ENCODE data around the gene GNB4. TPM values are rescaled to one million over a fixed set of nuclear protein-coding genes. Genes with fewer than 3 reads are reported as not detected.

The GNB4 gene
- total and polyA plus RNA-seq, 2 of the 8 experiments (the other 6 are each of a cell fraction or from before 2014, with no cell fraction given) = 13.4 to 29.2 TPM

DNA sequence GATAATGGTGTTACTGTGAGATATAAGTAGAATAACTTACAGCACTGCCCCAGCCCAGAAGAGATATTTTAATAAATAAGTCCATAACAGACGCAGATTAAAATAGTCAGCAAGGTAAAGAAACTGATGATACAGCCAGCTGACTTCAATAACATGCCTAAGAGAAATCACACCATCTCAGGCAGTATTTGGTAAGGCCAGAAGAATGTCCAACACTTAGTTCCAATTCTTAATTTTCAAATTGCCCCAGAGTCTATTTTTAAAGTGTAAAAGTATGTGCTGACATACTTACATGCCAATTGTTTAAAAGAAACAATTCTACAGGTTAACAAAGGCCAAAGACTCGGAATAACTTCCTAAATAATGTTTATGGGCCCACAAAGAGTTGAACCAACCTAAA lies 1.6 kb downstream of the GNB4 start:
- WGBS, 2 experiments (ENCODE audit: extremely low coverage in 1 of 2, insufficient coverage in 1 of 2, insufficient read length in 1 of 2, insufficient replicate concordance in 2 of 2, low coverage in 1 of 2, low lambda C conversion rate in 2 of 2, missing lambda C conversion rate in 1 of 2) = 93% methylated on average over 2 of the region's 2 CpGs; no CpG with 5 or more reads in 1 of the 2 experiments
- POLR2A ChIA-PET (ENCODE audit: partially characterized antibody) = interaction anchor here (1.3 to 2.2 kb wide), 2 partner anchors 10 to 113 kb away, joined by 3 to 11 read pairs; partner anchors contain the start of gene ACTL6A
- Histone ChIP-seq H2BK12ac (ENCODE audit: low read depth, low read length) (no peak overlapping the region), H2BK20ac (ENCODE audit: low read length) (no peak overlapping the region), H3K4me3 (ENCODE audit: extremely low read depth in 1 of 4, insufficient read depth in 2 of 4, low read depth in 3 of 4, low read length in 4 of 4) (peak overlapping the region in 1 of 4 experiments; percentile 85; a peak in 1 of 8 replicates), H3K79me1 (ENCODE audit: low read depth, low read length) (0 out of 2 replicates have a peak, but pooled peaks cover 2% of the 10 kb centered on the region), H3K9me3 (ENCODE audit: insufficient read depth in 2 of 2, low read depth in 1 of 2, low read length in 1 of 2) (no peaks in the 10 kb centered on the region), H3K18ac (ENCODE audit: extremely low read depth, low read length) (no peak overlapping the region), H3K4me2 (ENCODE audit: insufficient read depth in 1 of 2, low read depth in 2 of 2, low read length in 2 of 2) (peak overlapping the region in 1 of 2 experiments; percentile 81; a peak in 2 of 4 replicates), H2BK15ac (ENCODE audit: low read length) (no peak overlapping the region), H3K4me1 (replicated peaks in 1 of 4; ENCODE audit: control insufficient read depth in 3 of 4, insufficient read depth in 4 of 4, low read length in 3 of 4) (peaks cover 2 to 8% (median 4%) of the 10 kb centered on the region in 4 experiments; a peak in 4 of 7 replicates), H4K5ac (ENCODE audit: insufficient read length, low read depth, low read length) (no peak overlapping the region), H2BK120ac (replicated peaks; ENCODE audit: low read depth, low read length) (no peak overlapping the region), H3K79me2 (ENCODE audit: control insufficient read depth in 1 of 2, insufficient read depth in 2 of 2, low read length in 2 of 2) (0 out of 4 replicates have a peak, but pooled peaks cover 0 to 5% of the 10 kb centered on the region in 2 experiments), H2AFZ (ENCODE audit: low read length) (no peak overlapping the region), H4K91ac (replicated peaks; ENCODE audit: insufficient read length, low read length) (no peak overlapping the region), H3K9ac (replicated peaks in 1 of 4; ENCODE audit: extremely low read depth in 1 of 4, low read depth in 3 of 4, low read length in 3 of 4) (no peak overlapping the region), H4K8ac (ENCODE audit: extremely low read depth, insufficient read depth, low read length) (no peak overlapping the region), H3K27ac (ENCODE audit: low read depth, low read length) (no peak overlapping the region), H3K14ac (ENCODE audit: insufficient read length) (no peak overlapping the region), H3K23ac (ENCODE audit: insufficient read length) (no peak overlapping the region), H2AK5ac (ENCODE audit: low read depth, low read length) (no peak overlapping the region), H3K23me2 (ENCODE audit: low read depth, low read length) (peaks cover 3% of the 10 kb centered on the region; the same call in 1 of the 2 replicates), H3K36me3 (ENCODE audit: control insufficient read depth in 2 of 4, insufficient read depth in 4 of 4, low read length in 3 of 4) (no peaks in the 10 kb centered on the region), H3K27me3 (replicated peaks in 1 of 4; ENCODE audit: control insufficient read depth in 3 of 4, extremely low read depth in 1 of 4, insufficient read depth in 3 of 4, low read length in 3 of 4) (peaks cover 0 to 10% (median 0%) of the 10 kb centered on the region in 4 experiments; a peak in 2 of 7 replicates), H4K20me1 (replicated peaks in 1 of 2; ENCODE audit: control insufficient read depth in 1 of 2, insufficient read depth in 2 of 2, low read length in 2 of 2) (peaks cover 0 to 4% of the 10 kb centered on the region in 2 experiments), H3K4ac (replicated peaks; ENCODE audit: insufficient read length, low read depth, low read length) (no peak overlapping the region), H2BK5ac (ENCODE audit: low read depth, low read length) (no peak overlapping the region), H3K56ac (replicated peaks; ENCODE audit: insufficient read length, low read depth, low read length) (no peak overlapping the region)
- DNase-seq (ENCODE audit: low read depth in 1 of 2, low spot score in 2 of 2) (no peak), FAIRE-seq (no peak)
- CTCF ChIA-PET (ENCODE audit: partially characterized antibody) = no interaction called here
- no peak for TF ChIP-seq MAFK (IDR thresholded peaks at IDR 0.05; ENCODE audit: low read depth, low read length)

Measured in H1 (cell line).